ENCODE data around the gene SERPINA12.

Gene SERPINA12

GRCh38 chr14:94509356-94509755 is at the start of gene SERPINA12:
Gene SERPINA12 (minus strand): TSS chr14:94509469. CDS start chr14:94498397, 11,072 bp downstream.
- DNase-seq (ENCODE audit: low read depth in 2 of 2), result no peak

- DNase-seq (ENCODE audit: low read depth in 2 of 2), result no peak
Observed at GRCh38 chr14:94558842-94559241, 49.6 kb upstream of the SERPINA12 start.

- DNase-seq (ENCODE audit: low read depth in 2 of 2), result no peak
Observed at GRCh38 chr14:94557327-94557726, 48.1 kb upstream of the SERPINA12 start.

- no peak for DNase-seq (ENCODE audit: low read depth in 2 of 2)
Observed at GRCh38 chr14:94555991-94556390, 46.7 kb upstream of the SERPINA12 start.

GRCh38 chr14:94550041-94550440 is 40.8 kb upstream of the SERPINA12 start:
- DNase-seq (ENCODE audit: low read depth in 2 of 2), result no peak

- DNase-seq (ENCODE audit: low read depth in 2 of 2), result peak; percentile 43 to 70
Observed at GRCh38 chr14:94548999-94549985, 40.0 kb upstream of the SERPINA12 start.

GRCh38 chr14:94548131-94548998 is 39.1 kb upstream of the SERPINA12 start:
- DNase-seq (ENCODE audit: low read depth in 2 of 2), result no peak

- no peak for DNase-seq (ENCODE audit: low read depth in 2 of 2)
Observed at GRCh38 chr14:94547726-94548125, 38.5 kb upstream of the SERPINA12 start.

GRCh38 chr14:94547151-94547680 is 37.9 kb upstream of the SERPINA12 start:
- DNase-seq (ENCODE audit: low read depth in 2 of 2), result no peak

- DNase-seq (ENCODE audit: low read depth in 2 of 2), result no peak
Observed at GRCh38 chr14:94545131-94545841, 36.0 kb upstream of the SERPINA12 start.

GRCh38 chr14:94544726-94545125 is 35.5 kb upstream of the SERPINA12 start:
- DNase-seq (ENCODE audit: low read depth in 2 of 2), result no peak

GRCh38 chr14:94543449-94544124 is 34.3 kb upstream of the SERPINA12 start:
- DNase-seq (ENCODE audit: low read depth in 2 of 2), result no peak

- DNase-seq (ENCODE audit: low read depth in 2 of 2), result no peak
Observed at GRCh38 chr14:94542811-94543440, 33.7 kb upstream of the SERPINA12 start.

GRCh38 chr14:94542111-94542810 is 33.0 kb upstream of the SERPINA12 start:
- DNase-seq (ENCODE audit: low read depth in 2 of 2), result no peak

- no peak for DNase-seq (ENCODE audit: low read depth in 2 of 2)
Observed at GRCh38 chr14:94541234-94541975, 32.1 kb upstream of the SERPINA12 start.

GRCh38 chr14:94540031-94540794 is 30.9 kb upstream of the SERPINA12 start:
- no peak for DNase-seq (ENCODE audit: low read depth in 2 of 2)

- no peak for DNase-seq (ENCODE audit: low read depth in 2 of 2)
Observed at GRCh38 chr14:94539181-94539580, 29.9 kb upstream of the SERPINA12 start.

GRCh38 chr14:94538070-94538740 is 28.9 kb upstream of the SERPINA12 start:
- no peak for DNase-seq (ENCODE audit: low read depth in 2 of 2)

Data from stimulated activated CD4-positive, alpha-beta T cell treated with anti-CD3 and anti-CD28 coated beads, Interleukin-4, amount 100 ng/mL, for 48 hours (primary cell).